HEK293 (cell line): ENCODE measurements around the gene PRRG1.

Experiments
- CTCF ChIP-seq: fragments of 450-650 bp; formaldehyde crosslinking; IDR thresholded peaks from 2 replicates; pipeline ENCODE4 v1.5.1; 2016; ENCODE audit warnings: missing biosample characterization, missing genetic modification characterization
- INSM2 ChIP-seq: fragments of 450-650 bp; formaldehyde crosslinking; IDR thresholded peaks from 2 replicates; pipeline ENCODE4 v1.5.1; 2016; ENCODE audit warnings: missing biosample characterization, missing genetic modification characterization
- PRDM4 ChIP-seq: fragments of 450-650 bp; formaldehyde crosslinking; IDR thresholded peaks from 2 replicates; pipeline ENCODE4 v1.5.1; 2017; ENCODE audit warnings: missing biosample characterization, missing genetic modification characterization
- SCRT1 ChIP-seq: fragments of 450-650 bp; formaldehyde crosslinking; IDR thresholded peaks from 2 replicates; pipeline ENCODE4 v1.5.1; 2016; ENCODE audit warnings: missing biosample characterization, missing genetic modification characterization, borderline replicate concordance
- ZNF140 ChIP-seq: fragments of 450-650 bp; formaldehyde crosslinking; IDR thresholded peaks from 2 replicates; pipeline ENCODE4 v1.5.1; 2016; ENCODE audit warnings: missing biosample characterization, missing genetic modification characterization
- ZNF600 ChIP-seq: fragments of 450-650 bp; formaldehyde crosslinking; IDR thresholded peaks from 2 replicates; pipeline ENCODE4 v1.5.1; 2016; ENCODE audit warnings: missing biosample characterization, missing genetic modification characterization
- ZNF658 ChIP-seq: fragments of 450-650 bp; formaldehyde crosslinking; IDR thresholded peaks from 2 replicates; pipeline ENCODE4; 2016; ENCODE audit warnings: missing biosample characterization, missing genetic modification characterization

- TF ChIP-seq ZNF658 (tag by site-specific recombination) = no peak
- TF ChIP-seq PRDM4 (tag by site-specific recombination) = no peak
- no peak for TF ChIP-seq INSM2 (tag by site-specific recombination)
- no peak for TF ChIP-seq ZNF140
- no peak for TF ChIP-seq CTCF
- TF ChIP-seq ZNF600 (tag by site-specific recombination) = no peak
- no peak for TF ChIP-seq SCRT1 (tag by site-specific recombination)
Measured at GRCh38 chrX:37454537-37455285, 105.5 kb downstream of the PRRG1 start.
